ENCODE data around the gene TCEANC2.
"Not testable (repeated sequence)": the region's sequence is repeated elsewhere in the genome, so short reads cannot be mapped to it uniquely, and the experiment has no call there.

Gene TCEANC2

GRCh38 chr1:54103414-54103813 is 50.0 kb downstream of the TCEANC2 start:
- Histone ChIP-seq H3K4me1 (ENCODE audit: insufficient read depth, low read length) (no peaks in the 10 kb centered on the region), H2AFZ (ENCODE audit: low read depth, low read length) (no peak overlapping the region), H3K27me3 (ENCODE audit: insufficient read depth, low read length) (no peaks in the 10 kb centered on the region), H3K4me3 (ENCODE audit: low read length) (no peak overlapping the region), H3K9me3 (ENCODE audit: low read length) (no peaks in the 10 kb centered on the region), H3K36me3 (ENCODE audit: insufficient read depth, low read length) (no peaks in the 10 kb centered on the region)

GRCh38 chr1:54104613-54105012 is 51.2 kb downstream of the TCEANC2 start:
- not testable (repeated sequence) for H3K9me3 ChIP-seq (ENCODE audit: low read length); H3K4me1 ChIP-seq (ENCODE audit: insufficient read depth, low read length); H3K36me3 ChIP-seq (ENCODE audit: insufficient read depth, low read length); H2AFZ ChIP-seq (ENCODE audit: low read depth, low read length); H3K27me3 ChIP-seq (ENCODE audit: insufficient read depth, low read length); H3K4me3 ChIP-seq (ENCODE audit: low read length)

- Histone ChIP-seq H2AFZ (ENCODE audit: low read depth, low read length) (no peak overlapping the region), H3K4me1 (ENCODE audit: insufficient read depth, low read length) (no peaks in the 10 kb centered on the region), H3K9me3 (ENCODE audit: low read length) (no peaks in the 10 kb centered on the region), H3K27me3 (ENCODE audit: insufficient read depth, low read length) (no peaks in the 10 kb centered on the region), H3K36me3 (ENCODE audit: insufficient read depth, low read length) (no peaks in the 10 kb centered on the region), H3K4me3 (ENCODE audit: low read length) (no peak overlapping the region)
These were observed 51.7 kb downstream of the TCEANC2 start for GRCh38 chr1:54105080-54105479.

GRCh38 chr1:54105736-54106269 is 52.4 kb downstream of the TCEANC2 start:
- H3K9me3 ChIP-seq (ENCODE audit: low read length), result no peaks in the 10 kb centered on the region
- no peak overlapping the region for H2AFZ ChIP-seq (ENCODE audit: low read depth, low read length)
- no peaks in the 10 kb centered on the region for H3K36me3 ChIP-seq (ENCODE audit: insufficient read depth, low read length)
- no peaks in the 10 kb centered on the region for H3K27me3 ChIP-seq (ENCODE audit: insufficient read depth, low read length)
- no peak overlapping the region for H3K4me3 ChIP-seq (ENCODE audit: low read length)
- H3K4me1 ChIP-seq (ENCODE audit: insufficient read depth, low read length), result peaks cover 2% of the 10 kb centered on the region

GRCh38 chr1:54107131-54107530 is 53.7 kb downstream of the TCEANC2 start:
- Histone ChIP-seq H3K36me3 (ENCODE audit: insufficient read depth, low read length) (no peaks in the 10 kb centered on the region), H3K9me3 (ENCODE audit: low read length) (no peaks in the 10 kb centered on the region), H3K27me3 (ENCODE audit: insufficient read depth, low read length) (no peaks in the 10 kb centered on the region), H2AFZ (ENCODE audit: low read depth, low read length) (no peak overlapping the region), H3K4me1 (ENCODE audit: insufficient read depth, low read length) (peaks cover 6% of the 10 kb centered on the region), H3K4me3 (ENCODE audit: low read length) (no peak overlapping the region)

- Histone ChIP-seq H3K36me3 (ENCODE audit: insufficient read depth, low read length) (no peaks in the 10 kb centered on the region), H3K27me3 (ENCODE audit: insufficient read depth, low read length) (no peaks in the 10 kb centered on the region), H2AFZ (ENCODE audit: low read depth, low read length) (no peak overlapping the region), H3K9me3 (ENCODE audit: low read length) (no peaks in the 10 kb centered on the region), H3K4me1 (ENCODE audit: insufficient read depth, low read length) (peaks cover 6% of the 10 kb centered on the region), H3K4me3 (ENCODE audit: low read length) (no peak overlapping the region)
These were observed 54.7 kb downstream of the TCEANC2 start for GRCh38 chr1:54108156-54108555.

- no peak overlapping the region for H2AFZ ChIP-seq (ENCODE audit: low read depth, low read length)
- H3K4me1 ChIP-seq (ENCODE audit: insufficient read depth, low read length), result peaks cover 6% of the 10 kb centered on the region
- H3K9me3 ChIP-seq (ENCODE audit: low read length), result no peaks in the 10 kb centered on the region
- H3K36me3 ChIP-seq (ENCODE audit: insufficient read depth, low read length), result no peaks in the 10 kb centered on the region
- no peak overlapping the region for H3K4me3 ChIP-seq (ENCODE audit: low read length)
- no peaks in the 10 kb centered on the region for H3K27me3 ChIP-seq (ENCODE audit: insufficient read depth, low read length)
These were observed 56.0 kb downstream of the TCEANC2 start for GRCh38 chr1:54109129-54110090.

GRCh38 chr1:54110996-54111395 is 57.6 kb downstream of the TCEANC2 start:
- Histone ChIP-seq H3K36me3 (ENCODE audit: insufficient read depth, low read length) (no peaks in the 10 kb centered on the region), H3K9me3 (ENCODE audit: low read length) (no peaks in the 10 kb centered on the region), H3K4me1 (ENCODE audit: insufficient read depth, low read length) (peaks cover 6% of the 10 kb centered on the region), H2AFZ (ENCODE audit: low read depth, low read length) (no peak overlapping the region), H3K27me3 (ENCODE audit: insufficient read depth, low read length) (no peaks in the 10 kb centered on the region), H3K4me3 (ENCODE audit: low read length) (no peak overlapping the region)

- H3K9me3 ChIP-seq (ENCODE audit: low read length), result no peaks in the 10 kb centered on the region
- no peaks in the 10 kb centered on the region for H3K27me3 ChIP-seq (ENCODE audit: insufficient read depth, low read length)
- H3K4me3 ChIP-seq (ENCODE audit: low read length), result no peak overlapping the region
- H3K4me1 ChIP-seq (ENCODE audit: insufficient read depth, low read length), result peaks cover 6% of the 10 kb centered on the region
- H3K36me3 ChIP-seq (ENCODE audit: insufficient read depth, low read length), result no peaks in the 10 kb centered on the region
- no peak overlapping the region for H2AFZ ChIP-seq (ENCODE audit: low read depth, low read length)
These were observed 58.2 kb downstream of the TCEANC2 start for GRCh38 chr1:54111624-54112023.

DNA sequence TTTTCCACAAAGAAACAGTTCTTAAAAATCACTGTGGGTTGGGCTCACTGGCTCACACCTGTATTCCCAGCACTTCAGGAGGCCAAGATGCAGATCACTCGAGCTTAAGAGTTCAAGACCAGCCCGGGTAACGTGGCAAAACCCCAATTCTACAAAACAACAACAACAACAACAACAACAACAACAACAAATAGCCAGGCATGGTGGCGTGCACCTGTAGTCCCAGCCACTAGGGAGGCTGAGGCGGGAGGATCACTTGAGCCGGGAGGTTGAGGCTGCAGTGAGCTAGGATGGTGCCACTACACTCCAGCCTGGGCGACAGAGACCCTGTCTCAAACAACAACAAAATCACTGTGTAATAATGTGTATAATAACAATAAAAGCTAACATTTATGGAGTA is 58.6 kb downstream of the TCEANC2 start:
- no peaks in the 10 kb centered on the region for H3K36me3 ChIP-seq (ENCODE audit: insufficient read depth, low read length)
- H3K27me3 ChIP-seq (ENCODE audit: insufficient read depth, low read length), result no peaks in the 10 kb centered on the region

GRCh38 chr1:54112705-54113368 is 59.4 kb downstream of the TCEANC2 start:
- Histone ChIP-seq H3K4me1 (ENCODE audit: insufficient read depth, low read length) (peaks cover 6% of the 10 kb centered on the region), H3K36me3 (ENCODE audit: insufficient read depth, low read length) (no peaks in the 10 kb centered on the region), H3K27me3 (ENCODE audit: insufficient read depth, low read length) (no peaks in the 10 kb centered on the region), H3K4me3 (ENCODE audit: low read length) (no peak overlapping the region), H2AFZ (ENCODE audit: low read depth, low read length) (no peak overlapping the region), H3K9me3 (ENCODE audit: low read length) (no peaks in the 10 kb centered on the region)

More for the DNA sequence above, 58.6 kb downstream of the TCEANC2 start:
- Histone ChIP-seq H2AFZ (ENCODE audit: low read depth, low read length) (no peak overlapping the region), H3K4me3 (ENCODE audit: low read length) (no peak overlapping the region), H3K4me1 (ENCODE audit: insufficient read depth, low read length) (peaks cover 6% of the 10 kb centered on the region), H3K9me3 (ENCODE audit: low read length) (no peaks in the 10 kb centered on the region)

DNA sequence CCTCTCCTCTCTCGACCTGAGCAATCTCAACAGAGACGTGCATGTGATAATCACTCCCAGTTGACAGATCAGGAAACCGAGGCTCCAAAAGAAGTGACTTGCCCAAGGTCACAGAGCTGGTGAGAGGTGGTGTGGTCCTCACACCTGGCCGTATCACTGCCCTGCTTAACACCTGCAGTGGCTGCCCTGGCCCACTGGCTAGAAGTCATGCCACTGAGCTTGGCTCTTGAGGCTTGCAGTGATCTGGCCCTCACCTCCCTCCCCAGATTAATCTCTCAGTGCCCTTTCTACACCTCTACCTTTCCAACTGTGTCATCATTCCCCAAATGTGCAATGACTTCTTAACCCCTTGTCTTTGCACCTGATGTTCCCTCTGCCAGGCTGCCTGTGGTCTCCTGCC is 60.6 kb downstream of the TCEANC2 start:
- no peaks in the 10 kb centered on the region for H3K27me3 ChIP-seq (ENCODE audit: insufficient read depth, low read length)
- H2AFZ ChIP-seq (ENCODE audit: low read depth, low read length), result no peak overlapping the region
- no peak overlapping the region for H3K4me3 ChIP-seq (ENCODE audit: low read length)
- H3K4me1 ChIP-seq (ENCODE audit: insufficient read depth, low read length), result peaks cover 14% of the 10 kb centered on the region
- no peaks in the 10 kb centered on the region for H3K36me3 ChIP-seq (ENCODE audit: insufficient read depth, low read length)
- H3K9me3 ChIP-seq (ENCODE audit: low read length), result no peaks in the 10 kb centered on the region

GRCh38 chr1:54114955-54115354 is 61.5 kb downstream of the TCEANC2 start:
- no peak overlapping the region for H2AFZ ChIP-seq (ENCODE audit: low read depth, low read length)
- H3K4me3 ChIP-seq (ENCODE audit: low read length), result no peak overlapping the region
- no peaks in the 10 kb centered on the region for H3K9me3 ChIP-seq (ENCODE audit: low read length)
- H3K4me1 ChIP-seq (ENCODE audit: insufficient read depth, low read length), result peaks cover 14% of the 10 kb centered on the region
- H3K27me3 ChIP-seq (ENCODE audit: insufficient read depth, low read length), result no peaks in the 10 kb centered on the region
- H3K36me3 ChIP-seq (ENCODE audit: insufficient read depth, low read length), result no peaks in the 10 kb centered on the region

Data from neuron (in vitro differentiated cells).